Activated T-helper 17 cell treated with anti-CD3 and anti-CD28 coated beads, Interleukin-2, amount 50 U/mL, for 72 hours (primary cell): ENCODE results near the gene DAPK1. TPM values are rescaled to one million over a fixed set of nuclear protein-coding genes. Genes with fewer than 3 reads are reported as not detected.
"Not testable (repeated sequence)": the region's sequence is repeated elsewhere in the genome, so short reads cannot be mapped to it uniquely, and the experiment has no call there.

Experiments used
- ATAC-seq: fragments of 150-1000 bp; cut with Tn5 transposase; replicated peaks from 2 replicates; pipeline ENCODE4 v1.10.0; 2021; ENCODE audit warnings: mild to moderate bottlenecking, moderate library complexity
- H3K27ac Mint-ChIP-seq: one replicate; pipeline ENCODE4 v1.8.0; 2022; ENCODE audit warnings: mixed read lengths
- H3K27me3 Mint-ChIP-seq: one replicate; pipeline ENCODE4 v1.8.0; 2022; ENCODE audit warnings: mixed read lengths
- H3K36me3 Mint-ChIP-seq: one replicate; pipeline ENCODE4 v1.8.0; 2022; ENCODE audit warnings: low read depth, mild to moderate bottlenecking, mixed read lengths
- H3K4me1 Mint-ChIP-seq: one replicate; pipeline ENCODE4 v1.8.0; 2022; ENCODE audit warnings: mixed read lengths
- H3K4me3 Mint-ChIP-seq: one replicate; pipeline ENCODE4 v1.8.0; 2022; ENCODE audit warnings: mild to moderate bottlenecking, mixed read lengths
- H3K9me3 Mint-ChIP-seq: one replicate; pipeline ENCODE4 v1.8.0; 2022; ENCODE audit warnings: mixed read lengths
- total RNA-seq, 2 donors: library from RNA; stranded (reverse); gene quantifications; one replicate each; pipeline ENCODE4 v1.2.3, GENCODE V29; 2022

The DAPK1 gene
- total RNA-seq, 2 donors from 2014 or later: 1.5 to 2.0 TPM

DNA sequence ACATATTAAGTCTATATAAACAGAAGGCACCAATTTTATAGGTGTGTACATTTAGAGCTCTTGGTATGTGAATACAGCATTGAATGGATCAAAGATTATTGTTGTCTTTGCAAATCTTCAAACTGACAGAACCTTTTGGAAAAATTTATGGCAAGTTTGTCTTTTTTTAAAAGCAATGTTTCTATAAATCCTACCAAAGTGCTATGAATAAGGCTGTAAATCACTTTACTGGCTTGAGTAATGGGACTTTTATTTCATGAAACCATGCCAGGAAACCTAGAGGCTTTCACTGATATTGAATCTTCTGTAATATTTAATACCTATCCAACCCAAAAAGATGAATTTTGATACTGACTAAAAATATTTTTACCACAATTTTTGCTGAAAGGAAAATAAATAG is 7.4 kb upstream of the DAPK1 start:
- Mint-ChIP-seq H3K27ac (no peak overlapping the region), H3K4me1 (no peaks in the 10 kb centered on the region), H3K36me3 (no peaks in the 10 kb centered on the region), H3K4me3 (no peak overlapping the region), H3K9me3 (no peaks in the 10 kb centered on the region), H3K27me3 (peaks cover 18% of the 10 kb centered on the region)
- ATAC-seq: no peak

DNA sequence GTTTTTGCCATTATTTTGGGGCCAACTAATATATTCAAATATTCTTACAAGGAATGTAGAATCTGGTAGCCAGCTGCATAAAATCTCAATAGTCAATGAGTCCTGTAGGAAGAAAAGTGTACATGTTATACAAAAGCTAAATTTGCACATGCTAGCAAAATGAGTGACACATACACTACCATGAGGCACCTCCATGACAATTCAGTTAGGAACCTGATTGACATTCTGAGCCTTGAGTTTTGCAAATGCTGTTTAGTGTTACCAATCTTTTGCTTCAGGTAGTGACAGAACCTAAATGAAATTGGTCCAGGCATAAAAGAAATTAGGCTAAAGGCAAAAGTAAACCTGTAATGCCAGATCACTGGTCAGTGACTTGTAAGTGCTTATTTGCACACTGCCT is 6.8 kb upstream of the DAPK1 start:
- no peaks in the 10 kb centered on the region for H3K9me3 Mint-ChIP-seq
- ATAC-seq: no peak
- no peaks in the 10 kb centered on the region for H3K4me1 Mint-ChIP-seq
- no peak overlapping the region for H3K27ac Mint-ChIP-seq
- H3K36me3 Mint-ChIP-seq: no peaks in the 10 kb centered on the region
- no peak overlapping the region for H3K4me3 Mint-ChIP-seq
- H3K27me3 Mint-ChIP-seq: peaks cover 25% of the 10 kb centered on the region

DNA sequence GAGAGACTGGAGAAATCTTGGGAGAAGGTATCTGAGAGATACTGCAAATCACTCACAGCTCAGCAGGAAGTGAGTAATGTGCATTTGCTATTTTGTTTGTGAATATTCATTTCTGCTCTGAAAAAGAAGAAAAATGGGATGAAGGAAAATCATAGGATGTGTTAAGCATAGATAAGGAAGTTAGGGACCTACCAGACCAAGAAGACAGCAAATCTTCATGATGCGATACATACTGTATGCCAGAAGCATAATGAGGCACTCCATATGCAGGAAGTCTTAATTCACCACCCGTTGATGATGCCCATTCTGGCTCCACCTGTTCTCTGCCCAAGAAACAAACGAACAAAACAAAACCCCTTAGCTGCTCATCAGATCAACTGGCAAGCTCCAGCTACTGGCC is 6.1 kb upstream of the DAPK1 start:
- H3K27ac Mint-ChIP-seq: no peak overlapping the region
- no peaks in the 10 kb centered on the region for H3K36me3 Mint-ChIP-seq
- ATAC-seq: no peak
- H3K27me3 Mint-ChIP-seq: peaks cover 25% of the 10 kb centered on the region
- no peaks in the 10 kb centered on the region for H3K4me1 Mint-ChIP-seq
- H3K9me3 Mint-ChIP-seq: no peaks in the 10 kb centered on the region
- no peak overlapping the region for H3K4me3 Mint-ChIP-seq

DNA sequence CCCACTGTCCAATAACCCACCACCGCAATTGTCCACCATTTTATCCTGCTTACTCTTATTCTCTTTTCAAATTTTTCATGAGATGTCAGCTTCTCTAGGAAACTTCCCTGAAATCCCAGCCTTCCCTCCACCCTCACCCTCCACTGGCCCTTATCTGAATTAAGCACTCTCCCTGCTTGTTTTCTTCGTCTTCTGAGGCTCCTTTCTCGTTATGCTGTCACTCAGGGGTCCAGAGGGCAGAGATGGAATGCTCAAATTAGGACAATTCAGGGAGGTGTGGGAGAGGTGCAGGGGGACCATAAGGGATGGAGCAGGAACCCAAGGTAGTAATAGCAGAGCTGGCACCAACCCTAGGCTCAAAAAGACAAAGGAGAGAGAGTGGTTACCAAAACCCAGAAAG is 5.0 kb upstream of the DAPK1 start:
- H3K36me3 Mint-ChIP-seq: no peaks in the 10 kb centered on the region
- H3K27me3 Mint-ChIP-seq: peaks cover 30% of the 10 kb centered on the region
- H3K4me3 Mint-ChIP-seq: no peak overlapping the region
- ATAC-seq: no peak
- H3K9me3 Mint-ChIP-seq: no peaks in the 10 kb centered on the region
- no peaks in the 10 kb centered on the region for H3K4me1 Mint-ChIP-seq
- H3K27ac Mint-ChIP-seq: no peak overlapping the region

DNA sequence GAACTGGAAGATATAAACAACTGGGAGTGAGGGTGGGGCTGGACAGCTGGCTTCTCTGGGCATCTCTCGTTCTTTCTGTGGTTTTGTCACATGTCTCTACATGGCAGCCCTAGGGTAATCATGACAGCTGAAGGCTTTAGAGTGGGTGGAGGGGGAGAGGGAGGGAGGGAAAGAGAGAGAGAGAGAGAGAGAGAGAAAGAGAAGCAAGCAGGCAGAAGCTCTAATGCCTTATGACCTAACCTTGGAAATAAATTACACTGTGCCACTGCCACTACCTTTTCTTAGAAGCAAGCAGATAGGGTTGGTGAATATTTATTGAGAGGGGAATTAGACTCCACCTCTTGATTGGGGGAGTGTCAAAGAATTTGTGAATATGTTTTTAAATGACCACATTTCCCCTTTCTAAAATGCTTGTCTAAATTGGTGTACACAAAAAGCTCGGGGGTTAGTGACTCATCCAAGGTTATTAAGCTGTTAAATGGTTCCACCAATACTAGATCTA is 2.6 kb upstream of the DAPK1 start:
- H3K4me1 Mint-ChIP-seq: no peaks in the 10 kb centered on the region

DNA sequence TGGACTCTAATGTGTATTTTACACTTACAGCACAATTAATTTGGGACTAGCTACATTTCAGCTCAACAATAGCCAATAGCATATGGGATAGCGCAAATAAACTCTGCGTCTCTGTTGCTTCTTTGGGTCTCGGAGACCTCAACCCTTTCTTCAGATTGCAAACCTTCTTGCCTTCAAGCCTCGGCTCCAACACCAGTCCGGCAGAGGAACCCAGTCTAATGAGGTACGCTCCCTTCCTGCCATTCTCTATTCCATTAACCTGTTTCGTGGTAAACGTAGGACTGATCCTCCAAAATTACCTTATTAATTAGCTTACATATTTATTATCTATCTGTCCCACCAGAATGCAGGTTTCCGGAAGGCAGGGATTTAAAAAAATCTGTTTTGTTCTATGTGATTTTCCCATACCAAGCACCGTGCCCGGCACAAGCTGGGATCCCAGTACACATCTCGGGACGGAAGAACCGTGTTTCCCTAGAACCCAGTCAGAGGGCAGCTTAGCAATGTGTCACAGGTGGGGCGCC is 525 bp upstream of the DAPK1 start:
- H3K9me3 Mint-ChIP-seq: no peaks in the 10 kb centered on the region
- ATAC-seq: no peak
- no peaks in the 10 kb centered on the region for H3K36me3 Mint-ChIP-seq
- no peak overlapping the region for H3K27ac Mint-ChIP-seq
- H3K4me1 Mint-ChIP-seq: no peaks in the 10 kb centered on the region
- peaks cover 52% of the 10 kb centered on the region for H3K27me3 Mint-ChIP-seq
- peak overlapping the region; percentile 10 for H3K4me3 Mint-ChIP-seq

More for the DNA sequence above, 2.6 kb upstream of the DAPK1 start:
- H3K27me3 Mint-ChIP-seq: peaks cover 43% of the 10 kb centered on the region
- no peak for ATAC-seq
- H3K9me3 Mint-ChIP-seq: no peaks in the 10 kb centered on the region
- H3K4me3 Mint-ChIP-seq: no peak overlapping the region
- H3K36me3 Mint-ChIP-seq: no peaks in the 10 kb centered on the region
- H3K27ac Mint-ChIP-seq: no peak overlapping the region

DNA sequence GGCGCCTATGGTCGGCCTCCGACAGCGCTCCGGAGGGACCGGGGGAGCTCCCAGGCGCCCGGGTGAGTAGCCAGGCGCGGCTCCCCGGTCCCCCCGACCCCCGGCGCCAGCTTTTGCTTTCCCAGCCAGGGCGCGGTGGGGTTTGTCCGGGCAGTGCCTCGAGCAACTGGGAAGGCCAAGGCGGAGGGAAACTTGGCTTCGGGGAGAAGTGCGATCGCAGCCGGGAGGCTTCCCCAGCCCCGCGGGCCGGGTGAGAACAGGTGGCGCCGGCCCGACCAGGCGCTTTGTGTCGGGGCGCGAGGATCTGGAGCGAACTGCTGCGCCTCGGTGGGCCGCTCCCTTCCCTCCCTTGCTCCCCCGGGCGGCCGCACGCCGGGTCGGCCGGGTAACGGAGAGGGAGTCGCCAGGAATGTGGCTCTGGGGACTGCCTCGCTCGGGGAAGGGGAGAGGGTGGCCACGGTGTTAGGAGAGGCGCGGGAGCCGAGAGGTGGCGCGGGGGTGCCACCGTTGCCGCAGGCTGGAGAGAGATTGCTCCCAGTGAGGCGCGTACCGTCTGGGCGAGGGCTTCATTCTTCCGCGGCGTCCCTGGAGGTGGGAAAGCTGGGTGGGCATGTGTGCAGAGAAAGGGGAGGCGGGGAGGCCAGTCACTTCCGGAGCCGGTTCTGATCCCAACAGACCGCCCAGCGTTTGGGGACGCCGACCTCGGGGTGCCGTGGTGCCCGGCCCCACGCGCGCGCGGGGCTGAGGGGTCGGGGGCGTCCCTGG is 561 bp downstream of the DAPK1 start:
- peak; percentile 24 for ATAC-seq
- H3K27me3 Mint-ChIP-seq: peaks cover 46% of the 10 kb centered on the region

DNA sequence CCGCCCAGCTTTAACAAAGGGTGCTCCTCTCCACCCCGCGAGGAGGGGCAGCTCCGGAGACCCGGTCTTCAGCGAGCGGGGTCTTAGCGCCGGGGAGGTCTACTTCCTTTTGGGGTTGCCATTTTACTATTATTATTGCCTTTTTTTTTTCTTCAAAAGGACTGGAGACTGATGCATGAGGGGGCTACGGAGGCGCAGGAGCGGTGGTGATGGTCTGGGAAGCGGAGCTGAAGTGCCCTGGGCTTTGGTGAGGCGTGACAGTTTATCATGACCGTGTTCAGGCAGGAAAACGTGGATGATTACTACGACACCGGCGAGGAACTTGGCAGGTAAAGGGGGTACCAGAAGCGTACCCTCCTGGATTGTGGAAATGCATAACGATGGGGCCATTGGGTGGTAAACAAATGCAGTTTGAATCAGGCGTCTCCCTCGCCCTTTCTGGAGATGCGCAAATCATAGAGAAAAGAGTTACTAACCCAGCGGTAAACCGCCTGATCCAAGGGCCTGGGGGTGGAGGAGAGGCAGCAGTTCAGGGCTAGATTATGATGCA is 1.2 kb downstream of the DAPK1 start:
- peak overlapping the region; percentile 38 for H3K4me3 Mint-ChIP-seq
- no peaks in the 10 kb centered on the region for H3K4me1 Mint-ChIP-seq
- H3K27ac Mint-ChIP-seq: no peak overlapping the region
- no peaks in the 10 kb centered on the region for H3K9me3 Mint-ChIP-seq
- H3K36me3 Mint-ChIP-seq: no peaks in the 10 kb centered on the region
- H3K27me3 Mint-ChIP-seq: peaks cover 47% of the 10 kb centered on the region
- peak; percentile 38 for ATAC-seq

More for the DNA sequence above, 561 bp downstream of the DAPK1 start:
- Mint-ChIP-seq H3K4me1 (no peaks in the 10 kb centered on the region), H3K4me3 (peak overlapping the region; percentile 38), H3K36me3 (no peaks in the 10 kb centered on the region), H3K27ac (no peak overlapping the region), H3K9me3 (no peaks in the 10 kb centered on the region)

DNA sequence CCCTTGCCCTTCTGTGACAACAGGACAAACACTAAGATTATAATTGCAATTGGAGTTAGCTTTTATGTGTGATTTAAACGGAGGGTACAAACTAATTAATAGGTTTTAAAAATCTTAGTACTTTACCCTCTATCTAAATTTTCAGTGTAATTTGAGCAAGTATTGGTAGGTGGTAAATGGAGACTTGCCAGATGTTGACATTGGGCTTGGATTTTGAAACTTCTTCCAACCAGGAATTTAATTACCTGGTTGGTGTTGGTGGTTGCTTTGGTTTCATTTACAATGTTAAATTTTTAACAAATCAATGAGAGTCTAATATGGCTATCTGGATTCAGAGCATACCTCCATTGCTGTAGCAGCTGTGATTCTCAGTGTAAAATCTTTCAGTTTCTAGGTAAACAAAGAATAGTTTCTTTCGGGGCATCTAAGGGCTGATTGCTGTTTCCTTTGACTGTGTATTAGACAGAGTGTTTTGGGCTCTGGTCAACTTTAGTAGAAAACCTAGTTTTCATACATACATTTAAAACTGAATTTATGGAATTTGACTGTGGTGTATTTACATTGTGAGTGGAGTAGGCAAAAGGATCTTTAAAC is 1.9 kb downstream of the DAPK1 start:
- Mint-ChIP-seq H3K27ac (no peak overlapping the region), H3K36me3 (no peaks in the 10 kb centered on the region), H3K4me3 (peak overlapping the region; percentile 38), H3K4me1 (no peaks in the 10 kb centered on the region), H3K9me3 (no peaks in the 10 kb centered on the region), H3K27me3 (peaks cover 51% of the 10 kb centered on the region)
- ATAC-seq: no peak

DNA sequence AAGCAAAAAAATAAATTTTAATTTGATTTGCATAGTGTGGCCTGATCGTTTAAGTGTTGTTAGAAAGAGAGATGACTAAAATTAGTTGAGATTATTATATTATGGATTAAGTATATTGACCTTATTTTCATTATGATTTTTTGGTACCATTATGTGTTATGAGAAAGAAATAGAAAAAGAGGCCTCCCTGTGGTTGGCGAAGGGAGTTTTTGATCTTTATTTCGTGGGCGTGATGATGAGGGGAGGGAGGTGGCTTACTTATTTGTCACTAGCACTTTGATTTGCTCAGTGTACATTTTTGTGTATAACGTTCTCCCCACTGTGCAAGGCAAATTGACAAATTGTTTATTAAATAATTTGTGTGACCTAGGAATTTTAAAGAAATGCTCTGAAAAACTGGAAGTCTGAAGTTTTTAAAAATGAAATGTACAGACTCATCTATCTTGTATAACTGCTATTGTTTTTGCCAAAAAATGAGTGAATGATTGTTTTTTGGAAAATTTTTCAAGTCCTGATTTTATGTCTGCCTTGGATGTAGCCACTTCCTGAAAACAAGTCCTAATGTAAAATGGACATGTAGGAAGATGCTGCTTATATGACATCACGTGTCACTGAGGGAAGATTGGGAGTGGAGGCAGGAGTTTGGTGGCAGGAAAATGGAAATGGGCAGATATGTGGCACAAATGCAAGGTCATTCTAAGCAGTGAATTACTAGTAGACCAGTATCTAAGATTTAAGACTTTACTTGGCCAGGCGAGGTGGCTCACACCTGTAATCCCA is 3.0 kb downstream of the DAPK1 start:
- H3K27ac Mint-ChIP-seq: peak overlapping the region; percentile 12
- H3K9me3 Mint-ChIP-seq: no peaks in the 10 kb centered on the region
- peak; percentile 64 for ATAC-seq
- H3K4me1 Mint-ChIP-seq: no peaks in the 10 kb centered on the region
- no peak overlapping the region for H3K4me3 Mint-ChIP-seq
- no peaks in the 10 kb centered on the region for H3K36me3 Mint-ChIP-seq
- H3K27me3 Mint-ChIP-seq: peaks cover 41% of the 10 kb centered on the region

DNA sequence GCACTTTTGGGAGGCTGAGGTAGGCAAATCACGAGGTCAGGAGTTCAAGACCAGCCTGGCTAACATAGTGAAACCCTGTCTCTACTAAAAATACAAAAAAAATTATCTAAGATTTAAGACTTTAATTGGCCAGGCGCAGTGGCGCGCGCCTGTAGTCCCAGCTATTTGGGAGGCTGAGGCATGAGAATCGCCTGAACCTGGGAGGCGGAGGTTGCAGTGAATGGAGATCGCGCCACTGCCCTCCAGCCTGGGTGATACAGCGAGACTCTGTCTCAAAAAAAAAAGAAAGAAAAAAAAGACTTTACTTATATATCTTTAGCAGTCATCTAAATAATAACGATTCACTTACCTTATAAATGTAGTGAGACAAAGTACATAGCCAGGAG is 3.6 kb downstream of the DAPK1 start:
- H3K4me3 Mint-ChIP-seq, H3K4me1 Mint-ChIP-seq: not testable (repeated sequence)

DNA sequence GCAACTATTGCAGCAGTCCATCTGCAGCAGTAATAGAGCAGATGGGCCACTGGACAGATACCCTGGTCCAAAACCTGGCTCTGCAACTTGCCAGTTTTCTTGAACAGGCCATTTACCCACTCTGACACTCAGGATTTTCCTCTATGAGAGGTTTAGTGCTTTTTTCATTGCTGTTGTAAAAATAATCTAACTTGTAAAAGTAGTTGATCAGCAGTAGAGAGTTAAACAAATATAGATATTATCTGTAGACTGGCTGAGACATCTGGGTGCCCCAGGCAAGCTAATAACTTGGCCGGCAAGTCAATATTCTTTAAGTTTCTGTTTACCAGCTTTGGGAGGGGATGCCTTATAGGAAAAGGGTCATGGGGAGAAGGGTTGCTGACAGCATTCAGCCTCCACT is 4.1 kb downstream of the DAPK1 start:
- peaks cover 39% of the 10 kb centered on the region for H3K27me3 Mint-ChIP-seq
- H3K9me3 Mint-ChIP-seq: no peaks in the 10 kb centered on the region
- H3K36me3 Mint-ChIP-seq: no peaks in the 10 kb centered on the region
- no peaks in the 10 kb centered on the region for H3K4me1 Mint-ChIP-seq
- H3K4me3 Mint-ChIP-seq: no peak overlapping the region
- no peak overlapping the region for H3K27ac Mint-ChIP-seq
- ATAC-seq: no peak

More for the DNA sequence above, 3.6 kb downstream of the DAPK1 start:
- not testable (repeated sequence) for ATAC-seq, H3K27ac Mint-ChIP-seq, H3K36me3 Mint-ChIP-seq, H3K9me3 Mint-ChIP-seq
- peaks cover 39% of the 10 kb centered on the region for H3K27me3 Mint-ChIP-seq

DNA sequence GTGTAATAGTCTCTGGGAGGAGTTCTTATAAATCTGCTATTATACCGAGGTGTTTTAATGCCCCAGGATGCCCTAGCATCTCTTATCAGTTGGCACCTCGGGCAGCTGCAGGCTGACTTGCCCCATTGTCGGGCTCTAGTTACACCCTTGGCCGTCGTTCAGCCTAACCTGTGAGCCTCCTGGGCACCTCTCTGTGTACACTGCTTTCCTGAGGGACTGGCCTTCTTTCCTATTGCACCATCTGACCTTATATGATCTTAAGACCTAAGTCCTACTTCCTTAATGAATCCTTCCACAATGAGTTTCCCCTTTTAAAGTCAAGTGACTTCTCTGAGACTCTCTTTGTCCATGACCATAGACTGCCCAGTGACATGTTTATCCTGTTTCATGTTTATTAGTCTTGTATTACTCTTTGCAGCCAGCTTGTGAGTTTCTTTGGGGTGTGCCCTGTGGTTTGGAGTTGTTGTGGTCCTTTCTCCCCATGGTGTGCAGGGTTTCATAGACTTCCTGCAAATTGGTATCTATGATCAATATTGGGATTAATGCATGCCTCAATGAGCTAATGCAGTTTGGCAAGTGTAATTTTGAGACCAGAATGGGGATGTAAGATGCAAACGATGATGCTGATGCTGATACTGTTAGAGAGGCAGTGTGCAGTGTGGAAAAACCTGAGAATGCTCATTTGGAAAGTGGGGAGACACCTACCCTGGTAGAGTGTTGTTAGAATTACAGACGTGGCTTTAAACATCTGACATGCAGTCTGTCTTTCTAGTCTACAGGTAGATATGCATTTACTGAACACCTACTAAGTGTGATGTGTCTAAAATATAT is 4.9 kb downstream of the DAPK1 start:
- no peaks in the 10 kb centered on the region for H3K9me3 Mint-ChIP-seq
- no peak overlapping the region for H3K27ac Mint-ChIP-seq
- H3K4me3 Mint-ChIP-seq: no peak overlapping the region
- H3K27me3 Mint-ChIP-seq: peaks cover 34% of the 10 kb centered on the region
- no peak for ATAC-seq
- H3K36me3 Mint-ChIP-seq: no peaks in the 10 kb centered on the region
- H3K4me1 Mint-ChIP-seq: no peaks in the 10 kb centered on the region

DNA sequence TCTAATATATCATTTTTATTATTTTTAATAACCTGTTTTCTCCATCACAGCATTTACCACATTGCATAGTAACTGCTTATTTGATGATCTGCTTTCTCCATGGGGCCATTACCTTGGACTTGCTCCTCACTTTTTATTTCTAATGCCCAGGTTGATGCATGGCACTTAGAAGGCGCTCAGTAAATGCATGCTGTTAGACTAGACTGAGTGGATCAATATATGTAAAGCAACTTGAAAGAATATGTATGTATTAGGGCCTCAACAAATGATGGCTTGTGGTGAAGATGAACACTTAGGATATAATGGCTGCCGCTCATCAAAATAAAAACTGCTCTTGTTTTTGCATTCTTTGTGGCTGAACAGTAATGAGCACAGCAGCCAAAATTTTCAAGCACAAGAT is 5.8 kb downstream of the DAPK1 start:
- Mint-ChIP-seq H3K27me3 (peaks cover 34% of the 10 kb centered on the region), H3K36me3 (no peaks in the 10 kb centered on the region), H3K27ac (no peak overlapping the region), H3K9me3 (no peaks in the 10 kb centered on the region), H3K4me3 (no peak overlapping the region), H3K4me1 (no peaks in the 10 kb centered on the region)
- no peak for ATAC-seq
